Measurements from ENCODE around the gene UBE4A. TPM values are rescaled to one million over a fixed set of nuclear protein-coding genes. Genes with fewer than 3 reads are reported as not detected.

The UBE4A gene
- total and polyA plus RNA-seq, 9 of the 15 experiments (the other 6 are each of a cell fraction or from before 2014, with no cell fraction given): 13.5 to 45.2 (median 26.8) TPM

GRCh38 chr11:118437208-118438125 is 78.1 kb downstream of the UBE4A start (continued):
- TF ChIP-seq ZNF197 (CRISPR knock-in tag; IDR thresholded peaks at IDR 0.05; ENCODE audit: low read depth) (no peak), MAFF (IDR thresholded peaks at IDR 0.05; ENCODE audit: low read length) (no peak), CUX1 (CRISPR knock-in tag; IDR thresholded peaks at IDR 0.05) (no peak), SIN3A (IDR thresholded peaks at IDR 0.05; ENCODE audit: borderline replicate concordance in 2 of 2, control insufficient read depth in 1 of 2, low read depth in 2 of 2, low read length in 2 of 2) (peak; percentile 15 to 41; a peak in 2 of 4 replicates), FIP1L1 (IDR thresholded peaks at IDR 0.05; ENCODE audit: low read depth, low read length, poor library complexity, severe bottlenecking) (no peak), FOXM1 (IDR thresholded peaks at IDR 0.05; ENCODE audit: low read depth) (0 out of 2 replicates have a peak, but pooled peaks have one; percentile 38), FOXM1 (CRISPR knock-in tag; IDR thresholded peaks at IDR 0.05; ENCODE audit: low read depth) (no peak), ZNF23 (CRISPR knock-in tag; IDR thresholded peaks at IDR 0.05) (no peak), KDM2B (CRISPR knock-in tag; IDR thresholded peaks at IDR 0.05) (no peak), SMAD3 (CRISPR knock-in tag; conservative IDR thresholded peaks at IDR 0.05) (no peak), POLR2H (tag; IDR thresholded peaks at IDR 0.05; ENCODE audit: low read depth) (no peak), ZNF174 (CRISPR knock-in tag; IDR thresholded peaks at IDR 0.05) (no peak), SOX6 (IDR thresholded peaks at IDR 0.05) (no peak), U2AF1 (optimal IDR thresholded peaks at IDR 0.05; ENCODE audit: low read depth, low read length) (no peak), ATF2 (CRISPR knock-in tag; IDR thresholded peaks at IDR 0.05) (no peak), SRSF3 (IDR thresholded peaks at IDR 0.05; ENCODE audit: insufficient read depth, low read length) (no peak), KLF13 (tag; IDR thresholded peaks at IDR 0.05; ENCODE audit: borderline replicate concordance, low read depth) (no peak), ARNT (IDR thresholded peaks at IDR 0.05) (peak in 1 of 2 experiments; percentile 70; a peak in 2 of 4 replicates), ZFP1 (CRISPR knock-in tag; IDR thresholded peaks at IDR 0.05) (no peak), ZNF445 (CRISPR knock-in tag; IDR thresholded peaks at IDR 0.05; ENCODE audit: low read depth) (no peak), KLF1 (tag; IDR thresholded peaks at IDR 0.05) (no peak)

All from K562 (cell line).